Naive B cell (primary cell): Measurements from ENCODE around the gene THAP7. TPM values are rescaled to one million over a fixed set of nuclear protein-coding genes. Genes with fewer than 3 reads are reported as not detected.
"Not testable (repeated sequence)": the region's sequence is repeated elsewhere in the genome, so short reads cannot be mapped to it uniquely, and the experiment has no call there.

Experiments
- ATAC-seq, 2 donors: fragments of 150-1000 bp; cut with Tn5 transposase; 2 replicates each; pipeline ENCODE4 v1.10.0; 2021; ENCODE audit warnings: low read depth in 2 of 2, mild to moderate bottlenecking in 2 of 2, moderate library complexity in 2 of 2
- DNase-seq: peaks from one replicate; pipeline ENCODE4 v3.0.0; 2022
- H3K27ac Mint-ChIP-seq, 6 donors: one replicate each; pipeline ENCODE4 v1.8.0; 2020 to 2022; ENCODE audit warnings: mild to moderate bottlenecking in 6 of 6, mixed read lengths in 6 of 6, moderate library complexity in 5 of 6, inconsistent platforms in 2 of 6
- H3K27me3 Mint-ChIP-seq, 3 donors: one replicate each; pipeline ENCODE4 v1.8.0; 2021 to 2022; ENCODE audit warnings: mixed read lengths in 3 of 3, mild to moderate bottlenecking in 1 of 3
- H3K36me3 Mint-ChIP-seq, 2 donors: one replicate each; pipeline ENCODE4 v1.8.0; 2020 to 2022; ENCODE audit warnings: mixed read lengths in 2 of 2, inconsistent platforms in 1 of 2, mild to moderate bottlenecking in 1 of 2
- H3K4me1 Mint-ChIP-seq, 3 donors: one replicate each; pipeline ENCODE4 v1.8.0; 2020 to 2022; ENCODE audit warnings: mixed read lengths in 3 of 3, inconsistent platforms in 1 of 3, mild to moderate bottlenecking in 1 of 3, moderate library complexity in 1 of 3
- H3K4me3 Mint-ChIP-seq, 8 donors: one replicate each; pipeline ENCODE4 v1.8.0; 2020 to 2022; ENCODE audit warnings: mild to moderate bottlenecking in 8 of 8, mixed read lengths in 8 of 8, moderate library complexity in 8 of 8, inconsistent platforms in 2 of 8
- H3K9me3 Mint-ChIP-seq, 7 donors: one replicate each; pipeline ENCODE4 v1.8.0; 2020 to 2022; ENCODE audit warnings: mixed read lengths in 7 of 7, mild to moderate bottlenecking in 5 of 7, inconsistent platforms in 2 of 7, moderate library complexity in 1 of 7
- polyA plus RNA-seq, 6 donors: library from polyadenylated mRNA; unstranded; fragments of 300-500 nt; fragmentation: Illumina TruSeq; gene quantifications; one replicate each; pipeline ENCODE4 v1.2.3, GENCODE V29; 2021; ENCODE audit warnings: low read depth in 6 of 6

Gene THAP7, protein sequence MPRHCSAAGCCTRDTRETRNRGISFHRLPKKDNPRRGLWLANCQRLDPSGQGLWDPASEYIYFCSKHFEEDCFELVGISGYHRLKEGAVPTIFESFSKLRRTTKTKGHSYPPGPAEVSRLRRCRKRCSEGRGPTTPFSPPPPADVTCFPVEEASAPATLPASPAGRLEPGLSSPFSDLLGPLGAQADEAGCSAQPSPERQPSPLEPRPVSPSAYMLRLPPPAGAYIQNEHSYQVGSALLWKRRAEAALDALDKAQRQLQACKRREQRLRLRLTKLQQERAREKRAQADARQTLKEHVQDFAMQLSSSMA
- 10 to 100 TPM; 36.6 to 43.6 (median 40.9) TPM for polyA plus RNA-seq

GRCh38 chr22:21001601-21002325 is at the start of gene THAP7:
THAP7 (minus strand) TSS chr22:21002118; CDS start chr22:21001911, 207 bp downstream.
- Mint-ChIP-seq H3K27ac (peak within 1 kb of the TSS; percentile 97 to 100 (median 100)), H3K4me1 (peaks cover 16 to 46% (median 29%) of the 10 kb centered on the region in 3 donors), H3K9me3 (no peaks in the 10 kb centered on the region), H3K36me3 (no peaks in the 10 kb centered on the region), H3K4me3 (peak within 1 kb of the TSS; percentile 95 to 98 (median 96)), H3K27me3 (no peaks in the 10 kb centered on the region)
- ATAC-seq: peak; percentile 89 to 91
- peak; percentile 97 for DNase-seq

GRCh38 chr22:21051145-21051830 is 49.4 kb upstream of the THAP7 start:
- peaks cover 7 to 12% (median 10%) of the 10 kb centered on the region in 3 donors for H3K4me1 Mint-ChIP-seq
- DNase-seq (no peak), ATAC-seq (no peak)
- peak overlapping the region in 1 of 6 donors; percentile 83 for H3K27ac Mint-ChIP-seq
- no peak overlapping the region for H3K4me3 Mint-ChIP-seq
- H3K36me3 Mint-ChIP-seq: no peaks in the 10 kb centered on the region
- H3K9me3 Mint-ChIP-seq: no peaks in the 10 kb centered on the region
- H3K27me3 Mint-ChIP-seq: peaks cover 0 to 31% (median 29%) of the 10 kb centered on the region in 3 donors

DNA sequence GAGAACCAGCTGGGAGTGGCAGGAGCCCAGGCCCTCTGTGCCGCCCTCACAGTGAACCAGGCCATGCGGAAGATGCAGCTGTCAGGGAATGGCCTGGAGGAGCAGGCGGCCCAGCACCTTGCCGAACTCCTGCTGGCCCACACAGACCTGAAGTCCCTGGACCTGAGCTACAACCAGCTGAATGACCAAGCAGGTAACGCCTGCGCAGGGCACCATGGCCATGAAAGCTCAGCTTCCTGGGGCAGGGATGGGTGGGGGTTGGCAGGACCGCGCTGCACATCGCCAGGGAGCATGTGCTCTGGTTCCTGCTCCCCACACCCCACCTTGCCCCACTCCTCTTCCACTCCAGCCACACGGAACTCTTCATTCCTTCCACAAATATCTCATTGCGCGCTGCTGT is 47.0 kb upstream of the THAP7 start:
- not testable (repeated sequence) for H3K9me3 Mint-ChIP-seq, H3K36me3 Mint-ChIP-seq, H3K4me3 Mint-ChIP-seq, DNase-seq, ATAC-seq, H3K27ac Mint-ChIP-seq
- H3K4me1 Mint-ChIP-seq: peaks cover 16 to 20% (median 19%) of the 10 kb centered on the region in 3 donors
- peaks cover 7 to 27% (median 27%) of the 10 kb centered on the region in 3 donors for H3K27me3 Mint-ChIP-seq

DNA sequence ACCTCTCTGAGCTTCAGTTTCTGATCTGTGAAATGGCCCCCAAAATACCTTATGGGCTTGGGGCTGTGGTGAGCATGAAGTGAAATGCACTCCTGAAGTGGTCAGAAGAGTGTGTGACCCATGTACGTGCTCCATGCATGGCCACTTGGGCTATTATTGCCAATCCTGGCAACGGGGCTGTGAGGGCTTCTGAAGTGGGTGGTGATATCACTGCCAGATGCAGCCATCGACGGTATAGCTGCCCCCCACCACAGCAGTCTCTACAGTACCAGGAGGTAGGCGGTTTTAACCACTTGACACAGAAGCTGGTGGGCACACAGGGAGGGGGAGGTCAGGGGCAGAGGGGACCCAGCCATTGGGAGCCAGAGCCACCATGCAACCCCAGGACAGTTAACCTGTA is 46.5 kb upstream of the THAP7 start:
- peaks cover 18 to 23% (median 19%) of the 10 kb centered on the region in 3 donors for H3K4me1 Mint-ChIP-seq
- not testable (repeated sequence) for ATAC-seq, H3K9me3 Mint-ChIP-seq, DNase-seq, H3K36me3 Mint-ChIP-seq, H3K4me3 Mint-ChIP-seq
- peak overlapping the region in 1 of 6 donors; percentile 15 for H3K27ac Mint-ChIP-seq
- H3K27me3 Mint-ChIP-seq: peaks cover 9 to 31% (median 31%) of the 10 kb centered on the region in 3 donors

DNA sequence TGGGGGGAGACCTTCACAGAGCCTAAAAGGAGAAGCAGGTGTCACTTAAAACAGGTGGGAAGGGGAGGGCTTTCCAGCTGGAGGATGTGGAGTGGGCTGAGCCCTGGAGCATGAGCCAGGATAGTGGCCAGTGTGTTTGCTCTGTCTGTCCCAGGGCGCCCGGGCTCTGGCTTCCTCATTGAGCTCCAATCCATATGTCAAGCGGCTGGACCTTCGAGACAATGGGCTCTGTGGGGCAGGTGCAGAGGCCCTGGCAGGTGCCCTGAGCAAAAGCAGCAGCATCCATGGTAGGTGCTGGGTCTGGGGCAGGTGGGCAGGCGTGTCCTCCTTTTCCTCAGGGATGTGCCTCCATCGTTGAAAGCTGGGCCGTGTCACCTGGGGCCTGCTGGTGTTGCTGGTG is 45.8 kb upstream of the THAP7 start:
- no peak for ATAC-seq
- peak overlapping the region in 1 of 6 donors; percentile 68 for H3K27ac Mint-ChIP-seq
- H3K9me3 Mint-ChIP-seq: no peaks in the 10 kb centered on the region
- H3K4me3 Mint-ChIP-seq: no peak overlapping the region
- DNase-seq: no peak
- peaks cover 14 to 32% (median 31%) of the 10 kb centered on the region in 3 donors for H3K27me3 Mint-ChIP-seq
- no peaks in the 10 kb centered on the region for H3K36me3 Mint-ChIP-seq
- H3K4me1 Mint-ChIP-seq: peaks cover 20 to 30% (median 22%) of the 10 kb centered on the region in 3 donors

DNA sequence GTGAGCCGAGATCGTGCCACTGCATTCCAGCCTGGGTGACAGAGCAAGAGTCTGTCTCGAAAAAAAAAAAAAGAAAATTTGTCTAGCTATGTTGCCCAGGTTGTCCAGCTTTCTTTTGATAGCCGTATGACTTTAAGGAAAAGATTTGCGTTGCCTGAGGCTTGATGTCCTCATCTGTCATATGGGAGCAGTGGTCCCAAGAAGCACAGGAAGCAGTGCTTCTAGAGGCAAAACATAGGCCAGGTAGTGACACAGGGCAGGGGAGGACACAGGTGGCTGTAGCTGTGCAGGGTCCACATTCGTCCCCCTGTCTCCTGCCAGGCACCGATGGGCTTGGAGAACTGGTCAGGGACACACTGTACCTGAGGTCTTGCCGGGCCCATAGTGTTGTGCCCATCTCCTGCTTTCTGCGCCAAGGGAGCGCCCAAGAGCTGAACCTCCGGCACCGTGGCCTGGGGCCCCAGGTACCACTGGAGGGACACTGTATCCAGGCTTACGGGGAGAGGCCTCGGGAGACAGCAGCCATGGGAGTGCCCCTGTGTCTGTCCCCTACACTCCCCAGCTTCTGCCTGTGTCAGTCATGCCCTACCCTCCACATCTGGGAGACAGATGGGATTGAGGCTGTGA is 45.2 kb upstream of the THAP7 start:
- ATAC-seq (no peak), DNase-seq (no peak)
- H3K4me1 Mint-ChIP-seq: peaks cover 20 to 30% (median 22%) of the 10 kb centered on the region in 3 donors
- peak overlapping the region in 1 of 6 donors; percentile 68 for H3K27ac Mint-ChIP-seq
- no peaks in the 10 kb centered on the region for H3K9me3 Mint-ChIP-seq
- no peaks in the 10 kb centered on the region for H3K36me3 Mint-ChIP-seq
- peaks cover 14 to 38% (median 36%) of the 10 kb centered on the region in 3 donors for H3K27me3 Mint-ChIP-seq
- H3K4me3 Mint-ChIP-seq: no peak overlapping the region

- no peaks in the 10 kb centered on the region for H3K36me3 Mint-ChIP-seq
- DNase-seq: peak; percentile 77
- H3K4me3 Mint-ChIP-seq: peak within 1 kb of the TSS; percentile 62 to 87 (median 76)
- H3K4me1 Mint-ChIP-seq: peaks cover 20 to 30% (median 22%) of the 10 kb centered on the region in 3 donors
- H3K9me3 Mint-ChIP-seq: no peaks in the 10 kb centered on the region
- H3K27me3 Mint-ChIP-seq: peaks cover 14 to 41% (median 38%) of the 10 kb centered on the region in 3 donors
- H3K27ac Mint-ChIP-seq: peak within 1 kb of the TSS; percentile 92 to 98 (median 96)
- ATAC-seq: peak; percentile 96 to 98
Observed at GRCh38 chr22:21045585-21046294, 43.8 kb upstream of the THAP7 start, which contains the start of gene LRRC74B. LRRC74B (plus strand) TSS chr22:21045946; CDS start chr22:21045987, 41 bp downstream.

GRCh38 chr22:21044931-21045584 is 43.1 kb upstream of the THAP7 start:
- H3K27ac Mint-ChIP-seq: peak overlapping the region; percentile 29 to 98 (median 96)
- H3K4me3 Mint-ChIP-seq: peak overlapping the region in 7 of 8 donors; percentile 62 to 87 (median 78)
- no peaks in the 10 kb centered on the region for H3K36me3 Mint-ChIP-seq
- peaks cover 15 to 42% (median 38%) of the 10 kb centered on the region in 3 donors for H3K27me3 Mint-ChIP-seq
- peak; percentile 7 for DNase-seq
- H3K9me3 Mint-ChIP-seq: no peaks in the 10 kb centered on the region
- peaks cover 20 to 30% (median 22%) of the 10 kb centered on the region in 3 donors for H3K4me1 Mint-ChIP-seq
- ATAC-seq: peak; percentile 38 to 39

DNA sequence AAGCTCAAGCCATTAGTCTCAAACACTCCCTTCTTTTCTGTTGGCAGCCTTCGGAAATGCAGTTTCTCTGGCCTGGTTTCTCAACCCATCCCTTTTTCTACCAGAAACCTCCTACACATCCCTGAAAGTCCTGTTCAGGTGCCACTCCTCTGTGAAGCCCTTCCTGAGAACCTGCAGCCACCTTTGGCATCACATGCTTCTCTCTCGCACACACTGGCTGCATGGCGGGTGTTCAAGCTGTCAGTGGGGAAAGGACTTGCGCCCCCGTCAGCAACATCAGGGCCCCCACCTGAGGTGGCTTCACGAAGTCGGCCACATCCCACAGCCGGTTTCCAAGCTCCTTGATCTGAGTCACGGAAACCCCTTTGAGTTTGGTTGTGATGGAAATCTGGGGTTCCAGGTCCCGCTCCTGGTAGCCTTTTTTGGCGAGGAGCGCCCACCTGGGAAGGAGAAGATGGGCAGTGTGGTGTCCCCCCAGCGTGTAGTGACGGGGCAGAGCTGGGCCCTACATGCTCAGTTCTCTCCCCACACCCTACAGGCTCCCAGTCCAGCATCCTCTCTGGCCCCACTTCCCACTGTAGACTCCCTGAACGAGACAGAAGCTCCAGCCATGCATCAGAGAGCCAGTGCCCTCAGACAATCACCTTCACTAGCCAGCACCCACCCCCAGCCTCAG is 42.1 kb upstream of the THAP7 start:
- Mint-ChIP-seq H3K27me3 (peaks cover 19 to 47% (median 38%) of the 10 kb centered on the region in 3 donors), H3K4me3 (no peak overlapping the region), H3K4me1 (peaks cover 20 to 30% (median 22%) of the 10 kb centered on the region in 3 donors), H3K27ac (peak overlapping the region in 2 of 6 donors; percentile 62 to 97), H3K36me3 (no peaks in the 10 kb centered on the region), H3K9me3 (no peaks in the 10 kb centered on the region)
- ATAC-seq: no peak
- no peak for DNase-seq

GRCh38 chr22:21042978-21043859 is 41.3 kb upstream of the THAP7 start:
- H3K27ac Mint-ChIP-seq: peak overlapping the region in 4 of 6 donors; percentile 57 to 81 (median 74)
- no peaks in the 10 kb centered on the region for H3K9me3 Mint-ChIP-seq
- DNase-seq (no peak), ATAC-seq (no peak)
- peak overlapping the region in 5 of 8 donors; percentile 9 to 74 (median 22) for H3K4me3 Mint-ChIP-seq
- H3K4me1 Mint-ChIP-seq: peaks cover 20 to 30% (median 22%) of the 10 kb centered on the region in 3 donors
- no peaks in the 10 kb centered on the region for H3K36me3 Mint-ChIP-seq
- peaks cover 23 to 51% (median 38%) of the 10 kb centered on the region in 3 donors for H3K27me3 Mint-ChIP-seq

DNA sequence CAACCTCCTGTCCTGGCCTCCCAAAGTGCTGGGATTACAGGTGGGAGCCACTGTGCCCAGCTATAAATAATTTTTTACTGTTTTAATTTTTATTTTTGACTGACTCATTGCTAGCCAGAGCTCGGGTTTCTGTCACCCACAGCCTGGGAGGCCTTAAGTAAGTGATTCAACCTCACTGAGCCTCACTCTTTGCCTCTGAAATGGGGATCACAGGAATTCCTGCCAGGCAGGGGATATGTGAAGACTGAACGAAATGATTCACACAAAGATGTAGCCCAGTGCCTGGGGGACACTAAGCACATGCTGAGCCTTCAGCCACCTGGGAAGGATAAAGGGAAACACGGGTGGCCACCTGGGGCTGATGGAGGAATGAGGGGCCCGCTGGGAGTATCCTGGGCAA is 40.0 kb upstream of the THAP7 start:
- ATAC-seq (no peak), DNase-seq (no peak)
- H3K4me3 Mint-ChIP-seq: peak overlapping the region in 1 of 8 donors; percentile 30
- H3K27me3 Mint-ChIP-seq: peaks cover 27 to 51% (median 38%) of the 10 kb centered on the region in 3 donors
- no peak overlapping the region for H3K27ac Mint-ChIP-seq
- peaks cover 20 to 30% (median 22%) of the 10 kb centered on the region in 3 donors for H3K4me1 Mint-ChIP-seq
- no peaks in the 10 kb centered on the region for H3K36me3 Mint-ChIP-seq
- H3K9me3 Mint-ChIP-seq: no peaks in the 10 kb centered on the region
